HepG2 (cell line): ENCODE measurements around the gene OR1J2. TPM values are rescaled to one million over a fixed set of nuclear protein-coding genes. Genes with fewer than 3 reads are reported as not detected.

ENCODE experiments used
- ATAC-seq: fragments of 200-7000 bp; cut with Tn5 transposase; 3 replicates; pipeline ENCODE4 v1.9.1; 2020; ENCODE audit warnings: mild to moderate bottlenecking, moderate library complexity
- BruUV-seq: library from RNA; stranded (reverse); fragments of 400-500 nt; replicated peaks from 2 replicates; lab custom pipeline; 2021; lab: Mats Ljungman, UMichigan
- CTCF ChIA-PET: fragments of 300-600 bp; formaldehyde crosslinking; extraction: SDS; loops from one replicate; lab custom pipeline; 2021; ENCODE audit warnings: low total read pairs, inconsistent platforms, low intra/inter-chr PET ratio; lab: Yijun Ruan, JAX
- POLR2A ChIA-PET: fragments of 350-600 bp; sonication (Branson Sonifier 250); formaldehyde crosslinking; loops from one replicate; lab custom pipeline; 2020; ENCODE audit warnings: antibody characterized with exemption, inconsistent platforms; lab: Yijun Ruan, JAX
- DNase-seq: peaks from one replicate; pipeline ENCODE4 v3.0.0-alpha.2; 2015; ENCODE audit warnings: low spot score
- FAIRE-seq: peaks from 3 replicates; lab custom pipeline; 2011; peaks lifted over from hg19 to GRCh38; lab: Jason Lieb, UNC
- H2AFZ ChIP-seq: one replicate; pipeline ENCODE4 v1.6.1; 2011; ENCODE audit warnings: low read length, inconsistent platforms
- H3K27ac ChIP-seq: fragments of 300-600 bp; 3 replicates; pipeline ENCODE4 v1.8.0; 2011; ENCODE audit warnings: mixed run types, mild to moderate bottlenecking, mixed read lengths, low read length, inconsistent platforms; ENCODE audit not compliant: insufficient read depth; ENCODE audit errors: extremely low read length
- H3K27me3 ChIP-seq, 2 experiments: fragments of 200-600 bp in 1 of 2; 2 replicates in 1 of 2; 3 replicates in 1 of 2; pipeline versions ENCODE4 v1.6.0 to v1.8.0; 2011; ENCODE audit warnings: low read length in 2 of 2, mild to moderate bottlenecking in 2 of 2, moderate library complexity in 2 of 2, inconsistent platforms in 1 of 2; ENCODE audit not compliant: insufficient read depth in 2 of 2, control insufficient read depth in 1 of 2
- H3K36me3 ChIP-seq, 2 experiments: fragments of 200-600 bp in 1 of 2; replicated peaks in 1 of 2; 2 replicates in 1 of 2; 3 replicates in 1 of 2; pipeline versions ENCODE4 v1.5.1 to v1.8.0; 2011; ENCODE audit warnings: low read length in 2 of 2, inconsistent platforms in 1 of 2; ENCODE audit not compliant: insufficient read depth in 2 of 2, control insufficient read depth in 1 of 2
- H3K4me1 ChIP-seq: 2 replicates; pipeline ENCODE4 v1.5.1; 2012; ENCODE audit warnings: low read length, inconsistent platforms; ENCODE audit not compliant: insufficient read depth
- H3K4me2 ChIP-seq: 2 replicates; pipeline ENCODE4 v1.6.0; 2011; ENCODE audit warnings: low read depth, low read length, inconsistent platforms
- H3K4me3 ChIP-seq, 3 experiments: fragments of 200-600 bp in 1 of 3; sonication (generic), shearing (Covaris generic) in 1 of 3; replicated peaks in 1 of 3; 2 replicates each; pipeline ENCODE4 v1.5.1; 2011 to 2016; ENCODE audit warnings: low read length in 3 of 3, inconsistent platforms in 2 of 3, low read depth in 2 of 3, mild to moderate bottlenecking in 2 of 3, control low read depth in 1 of 3, mixed read lengths in 1 of 3; ENCODE audit not compliant: insufficient read depth in 1 of 3
- H3K79me2 ChIP-seq: one replicate; pipeline ENCODE4 v1.6.1; 2011; ENCODE audit warnings: low read length, inconsistent platforms; ENCODE audit not compliant: insufficient read depth
- H3K9ac ChIP-seq: 2 replicates; pipeline ENCODE4 v1.6.0; 2011; ENCODE audit warnings: mild to moderate bottlenecking, low read depth, low read length, inconsistent platforms; ENCODE audit not compliant: insufficient read depth
- H3K9me3 ChIP-seq: 2 replicates; pipeline ENCODE4 v1.5.1; 2012; ENCODE audit warnings: mild to moderate bottlenecking, low read length
- H4K20me1 ChIP-seq: 2 replicates; pipeline ENCODE4 v1.6.0; 2011; ENCODE audit warnings: inconsistent platforms, mild to moderate bottlenecking, low read length, moderate library complexity; ENCODE audit not compliant: insufficient read depth
- ARID5B ChIP-seq: IDR thresholded peaks from 2 replicates; pipeline ENCODE4 v1.4.0; 2020; ENCODE audit warnings: mild to moderate bottlenecking, missing genetic modification reagents
- CEBPG ChIP-seq: IDR thresholded peaks from 2 replicates; pipeline ENCODE4 v1.6.1; 2016
- HNF1A ChIP-seq, 2 experiments: sonication (generic) in 1 of 2; formaldehyde crosslinking in 1 of 2; IDR thresholded peaks; 2 replicates each; pipeline versions ENCODE4 v1.4.0 to v1.6.1; 2016 to 2020; ENCODE audit warnings: borderline replicate concordance in 1 of 2, low read depth in 1 of 2, mild to moderate bottlenecking in 1 of 2, missing genetic modification reagents in 1 of 2
- HOXA9 ChIP-seq: sonication (generic); formaldehyde crosslinking; IDR thresholded peaks from 2 replicates; pipeline ENCODE4 v1.8.1; 2022; ENCODE audit warnings: missing genetic modification reagents, mild to moderate bottlenecking, moderate library complexity, borderline replicate concordance
- MTF2 ChIP-seq: sonication (generic); formaldehyde crosslinking; IDR thresholded peaks from 2 replicates; pipeline ENCODE4 v1.5.0; 2020; ENCODE audit warnings: missing genetic modification reagents, borderline replicate concordance
- REL ChIP-seq: sonication (generic); formaldehyde crosslinking; conservative IDR thresholded peaks from 2 replicates; pipeline ENCODE4 v1.8.0; 2022; ENCODE audit warnings: mild to moderate bottlenecking, missing genetic modification reagents, moderate library complexity
- SMAD3 ChIP-seq: sonication (generic); formaldehyde crosslinking; IDR thresholded peaks from 2 replicates; pipeline ENCODE4 v1.4.0; 2020; ENCODE audit warnings: missing genetic modification reagents
- SMARCC2 ChIP-seq: fragments of 450-650 bp; IDR thresholded peaks from 2 replicates; pipeline ENCODE4 v1.6.1; 2017; ENCODE audit warnings: antibody characterized with exemption, mild to moderate bottlenecking
- SRSF1 ChIP-seq: fragments of 200-400 bp; formaldehyde crosslinking; optimal IDR thresholded peaks from 2 replicates; pipeline ENCODE3; 2017; ENCODE audit warnings: mild to moderate bottlenecking, low read depth, low read length, moderate library complexity
- THYN1 ChIP-seq: sonication (generic); formaldehyde crosslinking; IDR thresholded peaks from 2 replicates; pipeline ENCODE4 v1.8.1; 2023; ENCODE audit warnings: low read depth, mild to moderate bottlenecking, moderate library complexity, missing genetic modification reagents, borderline replicate concordance
- ZNF337 ChIP-seq: sonication (generic); formaldehyde crosslinking; IDR thresholded peaks from 2 replicates; pipeline ENCODE4 v1.5.1; 2020; ENCODE audit warnings: missing genetic modification reagents, low read depth, mild to moderate bottlenecking, borderline replicate concordance
- ZNF660 ChIP-seq: sonication (generic); formaldehyde crosslinking; IDR thresholded peaks from 2 replicates; pipeline ENCODE4 v1.5.1; 2020; ENCODE audit warnings: mild to moderate bottlenecking, low read depth, missing genetic modification reagents, borderline replicate concordance
- ZNF776 ChIP-seq: sonication (generic); formaldehyde crosslinking; IDR thresholded peaks from 2 replicates; pipeline ENCODE4 v1.4.0; 2020; ENCODE audit warnings: mild to moderate bottlenecking, missing genetic modification reagents
- WGBS: methylation state at CpG from one replicate; pipeline ENCODE4 v1.1.6; 2017; ENCODE audit warnings: low lambda C conversion rate; 5-methylcytosine and 5-hydroxymethylcytosine counted together
- in situ Hi-C: cut with HindIII; loops from 2 replicates; pipeline ENCODE4 v1.10.0; 2017; ENCODE audit warnings: low pct_unique_long_range_greater_than_20kb; ENCODE audit not compliant: extremely low pct_ligation_motif_present
- intact Hi-C: fragments of 100-400 bp; cut with micrococcal nuclease; formaldehyde crosslinking; loops from one replicate; pipeline ENCODE4 v1.10.0; 2022; ENCODE audit not compliant: unreplicated experiment
- polyA plus RNA-seq, 8 experiments: library from polyadenylated mRNA; depleted of rRNA in 3 of 8; stranded (reverse) in 7 of 8; unstranded in 1 of 8; fragments of >200 nt; fragmentation: Illumina TruSeq in 4 of 8; extraction: Trizol in 4 of 8; gene quantifications; 2 replicates each; pipeline versions ENCODE4 v1.2.1 to v1.2.3, GENCODE V29; 2011 to 2016; ENCODE audit warnings: low read depth in 4 of 8, missing spikeins in 1 of 8, mixed read lengths in 1 of 8; ENCODE audit not compliant: insufficient read depth in 1 of 8
- total RNA-seq, 5 experiments: library from RNA; depleted of rRNA; stranded (reverse); fragments of >200 nt; fragmentation: Illumina TruSeq; extraction: Trizol; gene quantifications; 2 replicates each; pipeline ENCODE4 v1.2.3, GENCODE V29; 2016; ENCODE audit warnings: low read depth in 1 of 5

OR1J2 gene
- total and polyA plus RNA-seq, 2 of the 13 experiments (the other 11 are each of a cell fraction or from before 2014, with no cell fraction given), result not detected

GRCh38 chr9:122518841-122519240, 8.2 kb downstream of the OR1J2 start, which contains the start of gene OR1J4:
OR1J4 (plus strand) TSS chr9:122519141; CDS start chr9:122519141, 0 bp downstream.
- POLR2A ChIA-PET, result no interaction called here

More at GRCh38 chr9:122518841-122519240, 8.2 kb downstream of the OR1J2 start, which contains the start of gene OR1J4:
- DNase-seq (no peak), FAIRE-seq (no peak), ATAC-seq (no peak)
- TF ChIP-seq SMAD3 (CRISPR knock-in tag), result no peak
- no peak for TF ChIP-seq MTF2 (CRISPR knock-in tag)
- no peak for TF ChIP-seq ZNF337 (CRISPR knock-in tag)
- TF ChIP-seq THYN1 (CRISPR knock-in tag), result no peak
- no peak for TF ChIP-seq REL (CRISPR knock-in tag)
- no peak for TF ChIP-seq ZNF660 (CRISPR knock-in tag)
- no peak for TF ChIP-seq SRSF1
- TF ChIP-seq HNF1A (IDR thresholded peaks at IDR 0.05; ENCODE audit: low read depth), result no peak
- no peak for TF ChIP-seq HNF1A (CRISPR knock-in tag; IDR thresholded peaks at IDR 0.05; ENCODE audit: borderline replicate concordance)
- TF ChIP-seq HOXA9 (CRISPR knock-in tag), result no peak
- no peak for TF ChIP-seq ARID5B (CRISPR knock-in tag)
- no peak for TF ChIP-seq CEBPG
- TF ChIP-seq SMARCC2, result no peak
- no peak for TF ChIP-seq ZNF776 (CRISPR knock-in tag)
- CTCF ChIA-PET, result no interaction called here
- Histone ChIP-seq H3K9ac (no peak within 1 kb of the TSS), H3K4me1 (no peaks in the 10 kb centered on the region), H3K9me3 (no peaks in the 10 kb centered on the region), H3K4me3 (no peak within 1 kb of the TSS), H3K36me3 (no peaks in the 10 kb centered on the region), H3K79me2 (no peaks in the 10 kb centered on the region), H2AFZ (no peak within 1 kb of the TSS), H3K27me3 (peaks cover 0 to 2% of the 10 kb centered on the region in 2 experiments; a peak in 1 of 5 replicates), H4K20me1 (no peaks in the 10 kb centered on the region), H3K27ac (no peak within 1 kb of the TSS), H3K4me2 (no peak within 1 kb of the TSS)
- in situ Hi-C loops (no loop called here), intact Hi-C loops (no loop called here)
- no TSS peak for BruUV-seq
- 48% methylated on average over 4 of the region's 4 CpGs for WGBS
